ENCODE data around the gene CFAP57.

CFAP57 gene

GRCh38 chr1:43255438-43256210, 83.5 kb downstream of the CFAP57 start:
- Histone ChIP-seq H3K4me3 (ENCODE audit: extremely low read depth, insufficient read depth, low read length, poor library complexity, severe bottlenecking) (no peak overlapping the region), H3K27ac (ENCODE audit: low read depth, low read length, severe bottlenecking) (no peak overlapping the region), H3K9me3 (ENCODE audit: control insufficient read depth, low read length) (peaks cover 30% of the 10 kb centered on the region), H3K4me1 (ENCODE audit: control insufficient read depth, insufficient read depth, low read length, poor library complexity, severe bottlenecking) (no peaks in the 10 kb centered on the region), H3K36me3 (ENCODE audit: control insufficient read depth, insufficient read depth, low read length) (no peaks in the 10 kb centered on the region)
- WGBS, 2 experiments (ENCODE audit: insufficient coverage in 2 of 2) = 67 to 78% methylated on average over 9 to 10 of the region's 10 CpGs

- Histone ChIP-seq H3K27ac (ENCODE audit: low read depth, low read length, severe bottlenecking) (no peak overlapping the region), H3K36me3 (ENCODE audit: control insufficient read depth, insufficient read depth, low read length) (no peaks in the 10 kb centered on the region)
- 82 to 90% methylated on average over 6 to 8 of the region's 8 CpGs for WGBS, 2 experiments (ENCODE audit: insufficient coverage in 2 of 2)
Measured at GRCh38 chr1:43256675-43257570, 84.8 kb downstream of the CFAP57 start.

GRCh38 chr1:43258370-43258769, 86.2 kb downstream of the CFAP57 start:
- Histone ChIP-seq H3K36me3 (ENCODE audit: control insufficient read depth, insufficient read depth, low read length) (no peaks in the 10 kb centered on the region), H3K9me3 (ENCODE audit: control insufficient read depth, low read length) (peaks cover 38% of the 10 kb centered on the region), H3K4me1 (ENCODE audit: control insufficient read depth, insufficient read depth, low read length, poor library complexity, severe bottlenecking) (no peaks in the 10 kb centered on the region), H3K4me3 (ENCODE audit: extremely low read depth, insufficient read depth, low read length, poor library complexity, severe bottlenecking) (no peak overlapping the region), H3K27ac (ENCODE audit: low read depth, low read length, severe bottlenecking) (no peak overlapping the region)
- 0 to 40% methylated on average over 1 to 2 of the region's 3 CpGs for WGBS, 2 experiments (ENCODE audit: insufficient coverage in 2 of 2)

More at GRCh38 chr1:43256675-43257570, 84.8 kb downstream of the CFAP57 start:
- Histone ChIP-seq H3K9me3 (ENCODE audit: control insufficient read depth, low read length) (peaks cover 29% of the 10 kb centered on the region), H3K4me3 (ENCODE audit: extremely low read depth, insufficient read depth, low read length, poor library complexity, severe bottlenecking) (no peak overlapping the region), H3K4me1 (ENCODE audit: control insufficient read depth, insufficient read depth, low read length, poor library complexity, severe bottlenecking) (no peaks in the 10 kb centered on the region)

- Histone ChIP-seq H3K27ac (ENCODE audit: low read depth, low read length, severe bottlenecking) (no peak overlapping the region), H3K4me3 (ENCODE audit: extremely low read depth, insufficient read depth, low read length, poor library complexity, severe bottlenecking) (no peak overlapping the region), H3K4me1 (ENCODE audit: control insufficient read depth, insufficient read depth, low read length, poor library complexity, severe bottlenecking) (peaks cover 5% of the 10 kb centered on the region), H3K36me3 (ENCODE audit: control insufficient read depth, insufficient read depth, low read length) (no peaks in the 10 kb centered on the region), H3K9me3 (ENCODE audit: control insufficient read depth, low read length) (peaks cover 26% of the 10 kb centered on the region)
- WGBS, 2 experiments (ENCODE audit: insufficient coverage in 2 of 2) = 95 to 100% methylated on average over 1 to 4 of the region's 4 CpGs
Measured at GRCh38 chr1:43265431-43265830, 93.3 kb downstream of the CFAP57 start.

GRCh38 chr1:43266881-43267280, 94.8 kb downstream of the CFAP57 start:
- no peak overlapping the region for H3K4me3 ChIP-seq (ENCODE audit: extremely low read depth, insufficient read depth, low read length, poor library complexity, severe bottlenecking)
- WGBS, 2 experiments (ENCODE audit: insufficient coverage in 2 of 2) = 67 to 100% methylated on average over 1 of the region's 1 CpG
- H3K27ac ChIP-seq (ENCODE audit: low read depth, low read length, severe bottlenecking) = no peak overlapping the region
- peaks cover 20% of the 10 kb centered on the region for H3K9me3 ChIP-seq (ENCODE audit: control insufficient read depth, low read length)
- H3K36me3 ChIP-seq (ENCODE audit: control insufficient read depth, insufficient read depth, low read length) = no peaks in the 10 kb centered on the region
- H3K4me1 ChIP-seq (ENCODE audit: control insufficient read depth, insufficient read depth, low read length, poor library complexity, severe bottlenecking) = peaks cover 15% of the 10 kb centered on the region

- Histone ChIP-seq H3K36me3 (ENCODE audit: control insufficient read depth, insufficient read depth, low read length) (no peaks in the 10 kb centered on the region), H3K4me3 (ENCODE audit: extremely low read depth, insufficient read depth, low read length, poor library complexity, severe bottlenecking) (no peak overlapping the region), H3K27ac (ENCODE audit: low read depth, low read length, severe bottlenecking) (no peak overlapping the region), H3K4me1 (ENCODE audit: control insufficient read depth, insufficient read depth, low read length, poor library complexity, severe bottlenecking) (peaks cover 15% of the 10 kb centered on the region), H3K9me3 (ENCODE audit: control insufficient read depth, low read length) (peaks cover 18% of the 10 kb centered on the region)
- WGBS, 2 experiments (ENCODE audit: insufficient coverage in 2 of 2) = 81 to 92% methylated on average over 8 to 9 of the region's 9 CpGs
Measured at GRCh38 chr1:43267291-43267805, 95.2 kb downstream of the CFAP57 start.

GRCh38 chr1:43267818-43268425, 95.8 kb downstream of the CFAP57 start:
- 88 to 100% methylated on average over 1 of the region's 3 CpGs for WGBS, 2 experiments (ENCODE audit: insufficient coverage in 2 of 2)

GRCh38 chr1:43269627-43270375, 97.7 kb downstream of the CFAP57 start, which contains the start of gene TMEM125:
Gene TMEM125 (plus strand): TSS chr1:43269983. CDS start chr1:43272723, 2,740 bp downstream.
- Histone ChIP-seq H3K4me1 (ENCODE audit: control insufficient read depth, insufficient read depth, low read length, poor library complexity, severe bottlenecking) (peaks cover 15% of the 10 kb centered on the region), H3K36me3 (ENCODE audit: control insufficient read depth, insufficient read depth, low read length) (no peaks in the 10 kb centered on the region), H3K4me3 (ENCODE audit: extremely low read depth, insufficient read depth, low read length, poor library complexity, severe bottlenecking) (peak within 1 kb of the TSS; percentile 16), H3K9me3 (ENCODE audit: control insufficient read depth, low read length) (peaks cover 12% of the 10 kb centered on the region), H3K27ac (ENCODE audit: low read depth, low read length, severe bottlenecking) (no peak within 1 kb of the TSS)
- 89 to 92% methylated on average over 6 to 7 of the region's 7 CpGs for WGBS, 2 experiments (ENCODE audit: insufficient coverage in 2 of 2)

More at GRCh38 chr1:43267818-43268425, 95.8 kb downstream of the CFAP57 start:
- peaks cover 15% of the 10 kb centered on the region for H3K4me1 ChIP-seq (ENCODE audit: control insufficient read depth, insufficient read depth, low read length, poor library complexity, severe bottlenecking)
- H3K9me3 ChIP-seq (ENCODE audit: control insufficient read depth, low read length) = peaks cover 13% of the 10 kb centered on the region
- no peak overlapping the region for H3K27ac ChIP-seq (ENCODE audit: low read depth, low read length, severe bottlenecking)
- H3K36me3 ChIP-seq (ENCODE audit: control insufficient read depth, insufficient read depth, low read length) = no peaks in the 10 kb centered on the region
- H3K4me3 ChIP-seq (ENCODE audit: extremely low read depth, insufficient read depth, low read length, poor library complexity, severe bottlenecking) = no peak overlapping the region

GRCh38 chr1:43270421-43271095, 98.4 kb downstream of the CFAP57 start:
- Histone ChIP-seq H3K4me3 (ENCODE audit: extremely low read depth, insufficient read depth, low read length, poor library complexity, severe bottlenecking) (peak overlapping the region; percentile 16), H3K27ac (ENCODE audit: low read depth, low read length, severe bottlenecking) (no peak overlapping the region), H3K9me3 (ENCODE audit: control insufficient read depth, low read length) (peaks cover 5% of the 10 kb centered on the region), H3K36me3 (ENCODE audit: control insufficient read depth, insufficient read depth, low read length) (no peaks in the 10 kb centered on the region), H3K4me1 (ENCODE audit: control insufficient read depth, insufficient read depth, low read length, poor library complexity, severe bottlenecking) (peaks cover 15% of the 10 kb centered on the region)
- WGBS, 2 experiments (ENCODE audit: insufficient coverage in 2 of 2) = 32 to 37% methylated on average over 18 to 25 of the region's 29 CpGs

Measured in mesodermal cell (in vitro differentiated cells).